HG03025 (cell line): ENCODE data around the gene FBP2.
"Not testable (repeated sequence)": the region's sequence is repeated elsewhere in the genome, so short reads cannot be mapped to it uniquely, and the experiment has no call there.

ENCODE experiments used
- ATAC-seq: cut with Tn5 transposase; IDR thresholded peaks from one replicate; pipeline ENCODE4 v1.9.1; 2021; ENCODE audit warnings: mild to moderate bottlenecking, moderate library complexity; ENCODE audit not compliant: unreplicated experiment, low FRiP score

The FBP2 gene

DNA sequence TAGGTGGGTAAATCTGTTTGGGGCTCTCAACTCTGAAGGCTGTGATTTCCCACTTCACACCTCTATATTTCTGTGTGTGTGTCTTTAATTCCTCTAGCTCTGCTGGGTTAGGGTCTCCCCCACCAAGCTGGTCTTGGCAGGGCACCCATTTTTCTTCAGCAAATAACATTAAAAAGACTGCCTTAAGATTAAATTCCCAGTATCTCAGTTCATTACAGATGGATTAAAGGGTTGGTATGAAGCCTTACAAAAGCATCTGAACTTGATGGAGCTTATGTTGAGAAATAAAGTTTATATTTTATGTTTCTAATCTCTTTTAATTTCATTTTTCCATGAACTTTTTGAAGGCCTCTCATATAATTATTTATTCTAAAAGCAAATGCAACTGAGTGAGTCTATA, 27.1 kb downstream of the FBP2 start:
- no peak for ATAC-seq

DNA sequence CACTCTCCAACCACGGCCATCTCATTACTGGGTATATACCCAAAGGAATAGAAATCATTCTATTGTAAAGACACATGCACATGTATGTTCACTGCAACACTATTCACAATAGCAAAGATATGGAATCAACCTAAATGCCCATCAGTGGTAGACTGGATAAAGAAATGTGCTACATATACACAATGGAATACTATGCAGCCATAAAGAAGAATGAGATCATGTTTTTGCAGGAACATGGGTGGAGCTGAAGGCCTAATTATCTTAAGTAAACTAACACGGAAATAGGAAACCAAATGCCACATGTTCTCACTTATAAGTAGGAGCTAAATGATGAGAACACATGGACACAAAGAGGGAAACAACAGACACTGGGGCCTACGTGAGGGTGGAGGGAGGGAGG, 29.3 kb downstream of the FBP2 start:
- ATAC-seq: not testable (repeated sequence)

DNA sequence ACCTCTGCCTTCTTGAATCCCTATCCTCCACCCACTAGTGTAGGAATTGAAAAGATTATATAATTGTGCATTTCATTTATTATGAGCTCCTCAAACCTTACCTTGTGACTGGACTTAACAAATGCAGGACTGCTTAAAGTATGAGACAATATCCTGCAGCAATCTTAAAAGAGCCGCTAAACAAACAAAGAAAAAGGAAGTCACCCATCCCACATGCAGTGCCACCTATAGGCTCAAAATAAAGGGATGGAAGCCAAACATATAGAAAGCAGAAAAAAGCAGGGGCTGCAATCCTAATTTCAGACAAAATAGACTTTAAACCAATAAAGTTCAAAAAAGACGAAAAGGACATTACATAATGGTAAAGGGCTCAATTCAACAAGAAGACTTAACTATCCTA, 30.1 kb downstream of the FBP2 start:
- ATAC-seq: no peak

DNA sequence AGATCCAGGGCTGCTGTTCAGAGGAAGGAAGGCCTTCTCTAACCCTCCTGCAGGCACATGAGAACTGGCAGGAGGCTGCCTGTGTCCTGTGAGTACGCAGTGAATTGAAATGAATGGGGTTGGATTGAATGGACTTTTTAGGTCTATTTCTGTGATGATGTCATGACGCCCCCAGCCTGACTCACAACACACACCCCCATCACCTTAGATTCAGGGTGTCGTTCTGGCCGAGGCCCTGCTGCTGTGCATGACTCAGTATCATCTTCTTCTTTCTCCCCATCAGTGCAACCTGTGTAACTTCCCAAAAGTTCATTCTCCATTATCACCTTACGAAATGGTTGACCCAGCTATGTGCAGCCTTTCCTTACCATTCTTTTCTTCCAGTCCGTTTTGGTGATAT, 33.4 kb downstream of the FBP2 start:
- no peak for ATAC-seq

DNA sequence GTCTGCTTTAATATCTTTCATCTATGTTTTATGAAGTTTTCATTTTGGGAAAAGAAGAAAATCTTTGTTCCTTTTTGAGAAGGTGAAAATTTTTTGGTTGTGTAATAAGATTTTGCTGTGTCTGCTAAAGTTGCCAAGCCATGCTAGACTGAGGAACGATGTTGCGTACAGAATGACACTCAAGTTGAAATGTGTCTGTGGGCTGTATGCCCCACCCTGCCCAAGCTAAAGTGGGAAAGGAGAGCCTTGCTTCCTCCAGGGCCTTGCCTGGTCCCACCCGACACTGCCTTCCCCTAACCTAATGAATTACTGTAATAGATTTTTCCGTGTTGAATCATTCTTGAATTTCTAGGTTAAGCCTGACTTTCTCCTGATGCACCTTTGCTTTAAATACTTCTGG, 36.2 kb downstream of the FBP2 start:
- ATAC-seq: no peak

DNA sequence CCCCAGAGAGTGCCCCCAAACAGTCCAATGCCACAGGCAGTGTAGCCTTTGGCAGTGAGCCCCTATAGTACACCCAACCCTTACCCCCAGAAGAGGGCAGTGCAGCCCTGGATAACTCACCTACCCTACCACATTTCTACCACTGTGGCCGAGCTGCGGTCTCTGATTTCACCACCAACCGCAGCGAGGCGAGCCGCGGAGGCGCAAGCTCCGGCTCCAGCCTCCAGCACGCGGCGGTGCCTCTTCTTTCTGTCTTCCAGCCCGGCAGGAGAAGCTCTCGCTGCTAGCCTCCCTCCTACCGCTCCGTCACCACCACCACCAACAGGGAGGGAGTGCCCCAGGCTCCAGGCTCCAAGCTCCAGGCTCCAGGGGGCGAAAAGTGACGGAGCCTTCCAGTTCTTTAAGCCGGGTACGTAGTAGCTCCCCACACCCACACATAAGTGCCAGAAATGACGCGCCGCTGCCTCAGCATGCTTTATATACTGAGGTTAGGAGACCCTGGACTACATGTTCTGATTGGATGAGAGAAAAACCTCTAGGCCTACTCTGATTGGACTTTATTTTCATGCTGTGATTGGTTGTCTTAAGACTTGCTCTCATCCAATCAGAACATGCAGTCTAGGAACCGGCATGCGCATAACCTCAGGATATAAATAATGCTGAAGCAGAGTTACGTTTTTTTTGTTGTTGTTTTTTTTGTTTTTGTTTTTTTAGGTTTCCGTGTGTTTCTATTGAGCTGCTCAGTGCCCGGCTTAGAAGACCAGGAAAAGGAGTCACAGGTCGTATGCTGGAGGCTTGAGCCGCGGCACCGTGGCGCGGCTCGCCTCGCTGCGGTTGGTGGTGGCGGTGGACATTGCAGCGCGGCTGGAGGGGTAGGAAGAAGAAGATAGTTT, 38.9 kb downstream of the FBP2 start, which contains the start of gene PCAT7:
Gene PCAT7, plus strand, starts transcription at position 645 of the 893 bp plus-strand sequence.
- no peak for ATAC-seq

DNA sequence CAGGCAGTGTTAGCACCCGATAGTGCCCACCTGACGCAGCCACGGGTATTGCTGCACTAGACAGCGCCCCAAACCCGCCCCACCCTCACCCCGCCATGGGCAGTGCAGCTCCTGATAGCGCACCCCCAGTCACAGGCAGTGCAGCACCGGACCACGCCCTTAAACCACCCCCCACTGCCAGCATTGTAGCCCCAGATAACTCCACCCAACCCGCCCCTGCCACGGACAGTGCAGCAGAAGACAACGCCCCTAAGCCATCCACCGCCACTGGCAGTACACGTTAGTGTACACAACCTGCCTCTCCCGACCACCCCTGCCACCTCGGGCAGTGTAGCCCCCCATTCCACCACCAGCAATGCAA, 39.6 kb downstream of the FBP2 start:
- ATAC-seq: no peak

DNA sequence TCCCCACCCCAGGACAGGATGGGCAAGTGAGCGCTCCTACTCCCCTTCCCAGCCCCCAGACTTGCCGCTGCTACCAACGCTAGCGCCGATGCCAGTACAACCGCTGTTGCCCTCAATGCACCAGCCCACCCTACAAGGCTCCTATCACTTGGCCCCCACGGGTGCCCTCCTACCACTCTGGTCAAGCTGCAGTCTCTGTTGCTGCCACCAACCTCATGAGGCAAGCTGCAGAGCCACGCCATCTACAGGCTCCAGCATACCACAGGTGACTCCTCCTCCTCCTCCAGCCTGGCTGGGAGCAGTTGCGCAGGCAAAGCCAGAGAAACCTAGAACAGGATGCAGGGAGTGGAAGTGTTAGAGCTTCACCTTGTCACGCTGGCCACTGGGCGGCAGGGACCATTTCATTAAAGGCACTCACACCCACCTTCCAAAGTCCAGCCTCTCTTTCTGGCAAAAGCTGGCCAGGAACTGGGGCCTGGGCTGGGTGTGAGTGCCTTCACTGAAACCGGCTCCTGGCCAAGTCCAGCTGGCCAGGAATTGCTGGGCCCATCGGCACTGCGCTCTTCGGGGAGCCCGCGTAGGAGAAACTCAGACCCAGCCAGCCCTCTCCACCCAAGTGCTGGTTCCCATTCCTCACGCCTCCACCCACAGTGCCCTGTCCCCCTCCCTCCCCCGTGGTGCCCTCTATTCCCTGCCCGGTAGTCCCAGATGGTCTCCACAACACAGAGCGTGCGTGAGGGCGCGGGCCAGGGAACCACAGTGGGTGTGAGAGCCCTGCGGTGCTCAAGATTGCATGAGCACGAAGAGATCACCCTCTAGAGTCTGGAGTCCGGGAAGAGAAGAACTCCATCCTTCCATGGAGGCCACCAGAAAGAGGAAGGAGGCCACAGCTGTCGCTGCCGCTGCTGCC, 40.3 kb downstream of the FBP2 start:
- ATAC-seq: no peak

DNA sequence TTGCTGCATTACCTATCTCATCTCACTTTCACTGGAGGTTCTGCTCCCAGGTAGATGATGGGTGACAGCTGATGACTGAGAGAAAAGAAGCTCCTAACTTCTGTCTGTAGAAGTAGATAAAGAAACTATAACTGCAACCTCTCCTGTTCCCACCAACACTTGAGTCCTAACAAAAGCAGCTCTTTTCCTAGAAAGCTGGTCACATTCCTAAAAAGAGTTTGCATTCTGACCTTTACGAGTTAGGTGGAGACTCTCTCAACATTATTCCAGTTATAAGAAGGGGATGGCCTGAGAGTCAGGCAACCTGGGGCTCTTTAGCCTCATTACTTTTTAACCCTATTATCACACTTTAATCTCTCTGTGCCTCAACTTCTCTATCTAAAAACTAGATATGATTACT, 47.7 kb downstream of the FBP2 start:
- no peak for ATAC-seq

DNA sequence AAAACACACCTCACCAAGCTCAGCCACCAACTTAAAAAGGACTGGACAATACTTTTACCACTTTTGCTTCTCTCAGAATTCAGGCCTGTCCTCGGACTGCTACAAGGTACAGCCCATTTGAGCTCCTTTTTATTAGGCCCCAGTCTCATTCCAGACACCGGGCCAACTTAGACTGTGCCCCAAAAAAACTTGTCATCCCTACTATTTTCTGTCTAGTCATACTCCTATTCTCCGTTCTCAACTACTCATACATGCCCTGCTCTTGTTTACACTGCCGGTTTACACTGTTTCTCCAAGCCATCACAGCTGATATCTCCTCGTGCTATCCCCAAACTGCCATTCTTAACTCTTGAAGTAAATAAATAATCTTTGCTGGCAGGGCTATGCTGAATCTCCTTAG, 49.3 kb downstream of the FBP2 start:
- not testable (repeated sequence) for ATAC-seq

DNA sequence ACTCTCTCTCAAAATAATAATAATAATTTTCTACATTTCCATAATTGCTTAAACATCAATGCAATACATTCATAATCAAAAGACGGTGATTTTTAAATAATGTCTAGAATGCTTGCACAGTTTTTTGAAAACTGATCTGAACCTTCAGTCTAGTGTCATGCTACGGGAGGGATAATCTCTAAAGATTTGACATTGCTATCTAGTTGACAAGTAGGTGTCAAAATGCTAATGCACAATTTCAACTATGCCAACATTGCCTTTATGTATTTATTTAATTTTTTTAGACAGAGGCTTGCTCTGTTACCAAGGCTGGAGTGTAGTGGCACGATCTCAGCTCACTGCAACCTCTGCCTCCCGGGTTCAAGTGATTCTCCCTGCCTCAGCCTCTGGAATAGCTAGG, 54.7 kb downstream of the FBP2 start:
- ATAC-seq: no peak

DNA sequence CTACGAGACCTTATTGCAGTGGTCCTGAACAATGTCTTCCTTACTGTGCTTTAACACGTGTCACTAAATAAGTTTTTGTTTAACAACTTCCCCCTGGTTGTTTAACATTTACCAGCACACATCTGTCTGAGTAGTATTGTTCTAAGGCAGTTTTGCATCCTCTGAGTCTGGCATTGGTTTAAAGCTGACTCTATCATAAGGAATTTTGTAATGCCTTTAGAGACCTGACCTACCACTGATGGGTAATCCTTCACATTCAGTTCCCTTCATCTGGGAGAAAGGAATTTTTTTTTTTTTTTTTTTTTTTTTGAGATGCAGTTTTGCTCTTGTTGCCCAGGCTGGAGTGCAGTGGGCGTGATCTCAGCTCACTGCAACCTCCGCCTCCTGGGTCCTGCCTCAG, 58.7 kb downstream of the FBP2 start:
- no peak for ATAC-seq

DNA sequence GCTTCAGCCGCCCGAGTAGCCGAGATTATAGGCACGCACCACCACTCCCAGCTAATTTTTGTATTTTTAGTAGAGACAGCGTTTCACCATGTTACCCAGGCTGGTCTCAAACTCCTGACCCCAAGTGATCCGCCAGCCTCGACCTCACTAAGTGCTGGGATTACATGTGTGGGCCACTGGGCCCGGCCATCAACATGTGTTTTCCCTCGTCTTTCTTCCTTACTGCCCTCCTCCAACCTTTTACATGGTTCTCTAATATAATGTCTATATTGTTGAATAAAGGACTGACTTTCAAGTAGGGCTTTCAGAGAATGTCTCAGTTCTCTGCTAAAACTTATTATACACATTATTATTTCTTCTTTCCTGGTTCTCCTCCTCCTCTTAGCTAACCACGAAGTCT, 60.0 kb downstream of the FBP2 start:
- ATAC-seq: no peak

DNA sequence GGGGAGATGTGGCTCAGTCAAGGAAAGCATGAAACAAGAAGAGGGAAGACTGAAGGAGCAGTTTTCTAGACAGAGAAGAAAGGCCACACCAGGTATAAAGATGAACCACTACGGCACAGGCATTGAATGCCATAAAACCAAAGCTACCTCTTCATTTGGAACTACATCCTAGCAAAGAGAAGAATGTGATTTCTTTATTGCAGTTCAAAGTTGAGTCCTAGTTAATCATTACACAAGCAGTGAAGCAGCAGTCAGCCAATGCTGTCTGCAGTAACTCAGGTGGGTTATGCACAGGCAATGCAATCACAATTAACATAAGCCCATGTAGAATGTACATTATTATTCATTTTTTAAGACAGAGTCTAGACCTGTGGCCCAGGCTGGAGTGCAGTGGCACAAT, 60.5 kb downstream of the FBP2 start:
- ATAC-seq: no peak

DNA sequence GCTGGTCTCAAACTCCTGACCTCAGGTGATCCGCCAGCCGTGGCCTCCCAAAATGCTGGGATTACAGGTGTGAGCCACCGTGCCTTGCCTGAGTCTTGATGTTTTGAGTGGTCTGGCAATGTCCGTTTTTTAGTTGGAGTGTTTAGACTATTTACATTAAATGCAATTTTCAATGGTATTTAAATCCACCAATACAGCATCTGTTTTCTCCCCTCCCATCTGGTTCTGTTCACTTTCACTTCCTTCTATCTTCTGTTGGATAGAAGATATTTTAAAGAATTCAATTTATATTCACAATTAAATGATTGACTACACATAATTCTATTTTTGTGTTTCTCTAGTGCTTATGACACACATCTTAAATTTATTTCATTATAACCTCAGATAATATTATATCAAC, 64.7 kb downstream of the FBP2 start:
- ATAC-seq: no peak

DNA sequence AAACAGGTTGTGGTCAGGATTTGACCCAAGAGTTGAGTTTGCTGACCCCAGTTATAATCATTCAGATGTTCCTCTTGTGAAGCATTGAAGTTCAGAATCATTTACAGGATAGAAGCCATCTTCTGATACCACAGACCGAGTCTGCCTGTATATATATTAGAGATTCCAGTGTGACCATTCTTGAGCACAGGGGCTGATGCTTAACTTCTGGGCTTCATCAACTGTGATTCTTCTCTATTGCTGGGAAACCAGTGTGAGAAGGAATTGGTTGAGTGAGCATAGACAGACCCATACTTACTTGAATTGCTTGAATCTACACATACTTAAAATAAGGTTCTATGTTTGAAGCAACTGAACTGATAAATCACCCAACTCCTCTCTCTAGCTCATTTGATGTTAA, 66.7 kb downstream of the FBP2 start:
- no peak for ATAC-seq

DNA sequence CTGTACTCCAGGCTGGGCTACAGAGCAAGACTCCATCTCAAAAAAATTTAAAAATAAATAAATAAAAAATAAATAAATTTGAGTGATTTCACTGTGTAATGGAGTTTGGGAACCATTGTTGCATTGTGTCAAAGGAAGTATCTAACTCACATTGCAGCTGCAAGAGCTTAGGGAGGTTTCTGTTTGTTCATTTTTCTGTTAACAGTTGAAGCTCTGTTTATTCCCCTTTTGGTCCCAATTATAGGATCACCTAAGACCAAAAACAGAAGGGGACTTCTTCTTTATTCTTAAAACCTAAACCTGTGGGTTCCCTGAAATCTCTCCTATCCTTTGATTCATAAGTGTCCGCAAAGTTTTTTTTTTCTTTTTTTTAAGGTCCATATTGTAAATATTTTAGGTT, 67.4 kb downstream of the FBP2 start:
- ATAC-seq: no peak

DNA sequence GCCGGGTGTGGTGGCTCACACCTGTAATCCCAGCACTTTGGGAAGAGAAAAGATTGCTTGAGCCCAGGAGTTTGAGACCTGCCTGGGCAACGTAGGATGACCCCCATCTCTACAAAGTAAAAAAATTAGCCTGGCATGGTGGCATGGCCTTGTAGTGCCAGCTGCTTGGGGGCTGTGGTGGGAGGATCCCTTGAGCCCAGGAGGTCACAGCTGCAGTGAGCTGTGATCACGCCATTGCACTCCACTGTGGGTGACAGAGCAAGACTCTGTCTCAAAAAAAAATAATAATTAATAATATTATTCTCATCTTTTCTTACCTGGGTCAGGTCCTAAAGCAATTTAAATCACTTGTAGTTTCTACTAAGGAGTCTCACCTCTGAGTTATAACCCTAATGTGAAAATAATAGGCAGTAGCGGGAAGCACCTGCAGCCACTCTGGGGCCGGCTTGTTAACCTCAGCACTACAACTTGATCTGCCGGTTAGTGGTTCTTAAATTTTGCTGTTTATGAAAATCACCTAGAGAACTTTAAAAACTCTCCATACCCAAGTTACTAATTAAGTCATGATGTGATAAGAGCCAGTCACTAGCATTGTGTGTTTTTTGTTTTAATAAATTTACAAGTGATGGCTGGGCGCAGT, 68.1 kb downstream of the FBP2 start:
- no peak for ATAC-seq

DNA sequence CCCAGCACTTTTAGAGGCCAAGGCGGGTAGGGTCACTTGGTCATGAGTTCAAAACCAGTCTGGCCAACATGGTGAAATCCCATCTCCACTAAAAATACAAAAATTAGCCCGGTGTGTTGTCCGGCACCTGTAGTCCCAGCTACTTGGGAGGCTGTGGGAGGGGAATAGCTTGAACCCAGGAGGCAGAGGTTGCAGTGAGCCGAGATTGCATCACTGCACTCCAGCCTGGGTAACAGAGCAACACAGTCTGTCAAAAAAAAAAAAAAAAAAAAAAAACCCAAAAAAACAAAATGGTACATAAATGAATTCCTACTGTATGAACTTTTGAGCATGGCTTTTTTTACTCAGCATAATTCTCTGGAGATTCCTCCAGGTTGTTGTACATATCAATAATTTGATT, 76.4 kb downstream of the FBP2 start:
- no peak for ATAC-seq

DNA sequence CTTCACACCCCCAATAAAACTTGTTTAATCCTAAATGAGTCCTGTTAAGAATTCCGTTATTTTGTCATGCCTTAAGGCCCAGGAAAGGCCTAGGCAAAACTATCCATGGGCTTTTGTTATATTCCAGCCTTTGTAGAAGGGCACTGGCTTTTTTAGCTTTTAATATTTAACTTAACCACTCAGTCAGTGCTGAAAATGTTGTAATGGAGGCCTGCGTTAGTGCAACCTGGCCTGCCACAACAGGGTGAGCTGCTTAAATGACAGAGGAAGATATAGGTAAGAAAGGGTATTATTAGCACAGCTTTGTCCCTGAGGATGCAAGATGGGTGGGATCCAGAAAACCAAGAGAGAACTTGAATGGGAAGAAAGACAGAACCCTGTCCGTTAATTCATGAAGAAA, 78.9 kb downstream of the FBP2 start:
- no peak for ATAC-seq

DNA sequence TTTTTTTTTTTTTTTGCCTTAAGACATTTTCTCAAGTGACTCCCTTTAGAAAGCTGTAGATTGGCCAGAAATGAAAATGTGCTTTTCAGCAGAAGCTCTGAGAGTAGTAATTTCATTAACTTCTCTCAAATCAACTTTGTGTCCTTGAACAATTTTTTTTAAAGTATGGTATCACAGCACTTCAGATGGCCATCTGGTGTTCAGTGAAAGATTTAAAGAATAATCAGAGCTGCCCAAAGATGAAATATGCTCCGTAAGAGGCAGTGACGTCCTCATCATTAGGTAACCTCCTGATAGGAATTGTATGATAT, 81.7 kb downstream of the FBP2 start:
- ATAC-seq: no peak
